GM12891 (cell line): ENCODE results near the gene FKBP10.

Experiments
- PAX5 ChIP-seq: IDR thresholded peaks from 2 replicates; pipeline ENCODE4 v1.6.1; 2011; ENCODE audit warnings: low read length, moderate library complexity, mild to moderate bottlenecking; ENCODE audit not compliant: insufficient read depth, severe bottlenecking
- POLR2A ChIP-seq: IDR thresholded peaks from 2 replicates; pipeline ENCODE4 v1.6.1; 2011; ENCODE audit warnings: low read depth, low read length, control low read depth
- SPI1 ChIP-seq: IDR thresholded peaks from 2 replicates; pipeline ENCODE4 v1.6.1; 2011; ENCODE audit warnings: low read depth, low read length, control low read depth
- TAF1 ChIP-seq: IDR thresholded peaks from 2 replicates; pipeline ENCODE4 v1.6.1; 2011; ENCODE audit warnings: low read depth, low read length, control low read depth

- TF ChIP-seq POLR2A (no peak), SPI1 (no peak), TAF1 (no peak), PAX5 (no peak)
Measured at GRCh38 chr17:41775394-41776226, 37.2 kb upstream of the FKBP10 start.
